ENCODE data around the gene UGT1A8. TPM values are rescaled to one million over a fixed set of nuclear protein-coding genes. Genes with fewer than 3 reads are reported as not detected.
A peak's percentile ranks its signal among the peaks of the same experiment; 100 is the strongest.
"Not testable (repeated sequence)": the region's sequence is repeated elsewhere in the genome, so short reads cannot be mapped to it uniquely, and the experiment has no call there.

Gene UGT1A8
- total RNA-seq, 1 donor from 2014 or later = not detected

GRCh38 chr2:233686928-233687327 is 69.5 kb downstream of the UGT1A8 start:
- no peak for DNase-seq (ENCODE audit: low read depth, low spot score)

GRCh38 chr2:233688341-233688740 is 70.9 kb downstream of the UGT1A8 start:
- DNase-seq (ENCODE audit: low read depth, low spot score) = no peak

GRCh38 chr2:233689031-233689430 is 71.6 kb downstream of the UGT1A8 start:
- DNase-seq (ENCODE audit: low read depth, low spot score) = no peak

- peak; percentile 91 for DNase-seq (ENCODE audit: low read depth, low spot score)
Measured at GRCh38 chr2:233689501-233689900, 72.1 kb downstream of the UGT1A8 start.

GRCh38 chr2:233690444-233690843 is 73.0 kb downstream of the UGT1A8 start:
- no peak for DNase-seq (ENCODE audit: low read depth, low spot score)

- DNase-seq (ENCODE audit: low read depth, low spot score) = no peak
Measured at GRCh38 chr2:233691443-233692433, 74.3 kb downstream of the UGT1A8 start.

GRCh38 chr2:233692648-233693047 is 75.2 kb downstream of the UGT1A8 start, which contains the start of gene UGT1A6:
UGT1A6 (plus strand) TSS chr2:233692890; CDS start chr2:233693005, 115 bp downstream.
- no peak for DNase-seq (ENCODE audit: low read depth, low spot score)

- no peak for DNase-seq (ENCODE audit: low read depth, low spot score)
Measured at GRCh38 chr2:233693963-233694362, 76.5 kb downstream of the UGT1A8 start.

GRCh38 chr2:233698740-233699139 is 81.3 kb downstream of the UGT1A8 start:
- DNase-seq (ENCODE audit: low read depth, low spot score) = no peak

GRCh38 chr2:233699424-233700027 is 82.1 kb downstream of the UGT1A8 start:
- DNase-seq (ENCODE audit: low read depth, low spot score) = no peak

GRCh38 chr2:233700028-233700635 is 82.7 kb downstream of the UGT1A8 start:
- peak; percentile 64 for DNase-seq (ENCODE audit: low read depth, low spot score)

GRCh38 chr2:233700842-233701241 is 83.4 kb downstream of the UGT1A8 start:
- not testable (repeated sequence) for DNase-seq (ENCODE audit: low read depth, low spot score)

GRCh38 chr2:233702238-233702637 is 84.8 kb downstream of the UGT1A8 start:
- DNase-seq (ENCODE audit: low read depth, low spot score) = no peak

GRCh38 chr2:233705911-233706506 is 88.6 kb downstream of the UGT1A8 start:
- DNase-seq (ENCODE audit: low read depth, low spot score) = no peak

- no peak for DNase-seq (ENCODE audit: low read depth, low spot score)
Measured at GRCh38 chr2:233706720-233707119, 89.3 kb downstream of the UGT1A8 start.

GRCh38 chr2:233707940-233708644 is 90.7 kb downstream of the UGT1A8 start:
- no peak for DNase-seq (ENCODE audit: low read depth, low spot score)

GRCh38 chr2:233708942-233709341 is 91.5 kb downstream of the UGT1A8 start:
- DNase-seq (ENCODE audit: low read depth, low spot score) = no peak

GRCh38 chr2:233711312-233712008 is 94.0 kb downstream of the UGT1A8 start:
- no peak for DNase-seq (ENCODE audit: low read depth, low spot score)

GRCh38 chr2:233712611-233713261 is 95.3 kb downstream of the UGT1A8 start, which contains the start of gene UGT1A5:
UGT1A5 (plus strand) TSS chr2:233712907; CDS start chr2:233712992, 85 bp downstream.
- no peak for DNase-seq (ENCODE audit: low read depth, low spot score)

GRCh38 chr2:233713262-233713615 is 95.8 kb downstream of the UGT1A8 start:
- DNase-seq (ENCODE audit: low read depth, low spot score) = no peak

Data from pulmonary artery endothelial cell (primary cell).